GM20000 (cell line): ENCODE measurements around the gene FGFBP1.

Experiments
- DNase-seq: peaks from one replicate; pipeline ENCODE4 v3.0.0; 2012; ENCODE audit warnings: low spot score
- CTCF ChIP-seq: IDR thresholded peaks from 2 replicates; pipeline ENCODE4 v1.5.1; 2012; ENCODE audit warnings: mild to moderate bottlenecking, control low read depth; ENCODE audit errors: extremely low read depth, missing control alignments

Gene FGFBP1

DNA sequence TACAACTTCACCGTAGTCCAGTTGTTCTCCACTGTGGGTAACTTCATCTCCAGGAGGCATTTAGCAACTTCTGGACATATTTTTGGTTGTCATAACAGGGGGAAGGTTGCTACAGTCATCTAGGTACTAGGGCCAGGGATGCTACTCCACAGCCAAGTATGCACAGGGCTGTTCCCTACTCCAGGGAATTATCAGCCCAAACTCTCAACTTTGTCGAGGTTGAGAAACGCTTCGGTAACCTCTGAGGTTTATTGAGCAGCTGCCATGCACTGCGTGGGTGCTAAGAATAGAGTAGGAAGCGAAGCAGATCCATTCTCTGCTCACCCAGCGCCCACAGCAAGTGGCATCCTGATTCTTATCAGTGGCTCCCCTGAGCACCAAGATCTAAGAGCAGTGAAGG is 8.2 kb downstream of the FGFBP1 start:
- DNase-seq, result no peak
- TF ChIP-seq CTCF, result no peak

- no peak for DNase-seq
- no peak for TF ChIP-seq CTCF
Observed at GRCh38 chr4:15929540-15929939, 9.0 kb downstream of the FGFBP1 start.

- no peak for TF ChIP-seq CTCF
- DNase-seq, result no peak
Observed at GRCh38 chr4:15928883-15929282, 9.7 kb downstream of the FGFBP1 start.

DNA sequence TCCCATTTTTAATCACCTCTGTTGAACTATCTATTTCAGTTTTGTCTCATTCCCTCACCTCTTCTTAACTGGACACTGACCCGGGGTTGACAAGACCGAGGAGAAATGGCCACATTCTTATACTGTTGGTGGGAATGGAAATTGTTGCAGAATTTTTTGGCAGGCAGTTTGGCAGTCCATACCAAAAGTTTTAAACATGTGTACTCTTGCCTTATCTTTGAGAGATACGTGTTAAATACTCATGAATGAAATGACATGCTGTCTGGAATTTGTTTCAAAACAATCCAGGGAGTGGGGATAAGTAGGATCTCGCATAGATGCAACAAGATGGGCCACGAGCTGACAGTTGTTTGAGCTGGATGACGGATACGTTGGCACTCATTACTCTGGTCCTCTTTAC is 12.1 kb downstream of the FGFBP1 start:
- TF ChIP-seq CTCF, result no peak
- DNase-seq, result no peak

GRCh38 chr4:15925830-15926229 is 12.7 kb downstream of the FGFBP1 start:
- no peak for DNase-seq

GRCh38 chr4:15921592-15921932 is 17.0 kb downstream of the FGFBP1 start:
- DNase-seq, result no peak
- TF ChIP-seq CTCF, result no peak

More at GRCh38 chr4:15925830-15926229, 12.7 kb downstream of the FGFBP1 start:
- no peak for TF ChIP-seq CTCF

GRCh38 chr4:15920723-15921591 is 17.6 kb downstream of the FGFBP1 start:
- no peak for TF ChIP-seq CTCF
- DNase-seq, result no peak
